NCI-H446 treated with DMSO at 0.1 percent for 48 hours (cell line): ENCODE data around the gene TPX2.

Experiments used
- DNase-seq: peaks from one replicate; lab custom pipeline; 2025; lab: John Stamatoyannopoulos, UW

TPX2 gene, protein sequence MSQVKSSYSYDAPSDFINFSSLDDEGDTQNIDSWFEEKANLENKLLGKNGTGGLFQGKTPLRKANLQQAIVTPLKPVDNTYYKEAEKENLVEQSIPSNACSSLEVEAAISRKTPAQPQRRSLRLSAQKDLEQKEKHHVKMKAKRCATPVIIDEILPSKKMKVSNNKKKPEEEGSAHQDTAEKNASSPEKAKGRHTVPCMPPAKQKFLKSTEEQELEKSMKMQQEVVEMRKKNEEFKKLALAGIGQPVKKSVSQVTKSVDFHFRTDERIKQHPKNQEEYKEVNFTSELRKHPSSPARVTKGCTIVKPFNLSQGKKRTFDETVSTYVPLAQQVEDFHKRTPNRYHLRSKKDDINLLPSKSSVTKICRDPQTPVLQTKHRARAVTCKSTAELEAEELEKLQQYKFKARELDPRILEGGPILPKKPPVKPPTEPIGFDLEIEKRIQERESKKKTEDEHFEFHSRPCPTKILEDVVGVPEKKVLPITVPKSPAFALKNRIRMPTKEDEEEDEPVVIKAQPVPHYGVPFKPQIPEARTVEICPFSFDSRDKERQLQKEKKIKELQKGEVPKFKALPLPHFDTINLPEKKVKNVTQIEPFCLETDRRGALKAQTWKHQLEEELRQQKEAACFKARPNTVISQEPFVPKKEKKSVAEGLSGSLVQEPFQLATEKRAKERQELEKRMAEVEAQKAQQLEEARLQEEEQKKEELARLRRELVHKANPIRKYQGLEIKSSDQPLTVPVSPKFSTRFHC

DNA sequence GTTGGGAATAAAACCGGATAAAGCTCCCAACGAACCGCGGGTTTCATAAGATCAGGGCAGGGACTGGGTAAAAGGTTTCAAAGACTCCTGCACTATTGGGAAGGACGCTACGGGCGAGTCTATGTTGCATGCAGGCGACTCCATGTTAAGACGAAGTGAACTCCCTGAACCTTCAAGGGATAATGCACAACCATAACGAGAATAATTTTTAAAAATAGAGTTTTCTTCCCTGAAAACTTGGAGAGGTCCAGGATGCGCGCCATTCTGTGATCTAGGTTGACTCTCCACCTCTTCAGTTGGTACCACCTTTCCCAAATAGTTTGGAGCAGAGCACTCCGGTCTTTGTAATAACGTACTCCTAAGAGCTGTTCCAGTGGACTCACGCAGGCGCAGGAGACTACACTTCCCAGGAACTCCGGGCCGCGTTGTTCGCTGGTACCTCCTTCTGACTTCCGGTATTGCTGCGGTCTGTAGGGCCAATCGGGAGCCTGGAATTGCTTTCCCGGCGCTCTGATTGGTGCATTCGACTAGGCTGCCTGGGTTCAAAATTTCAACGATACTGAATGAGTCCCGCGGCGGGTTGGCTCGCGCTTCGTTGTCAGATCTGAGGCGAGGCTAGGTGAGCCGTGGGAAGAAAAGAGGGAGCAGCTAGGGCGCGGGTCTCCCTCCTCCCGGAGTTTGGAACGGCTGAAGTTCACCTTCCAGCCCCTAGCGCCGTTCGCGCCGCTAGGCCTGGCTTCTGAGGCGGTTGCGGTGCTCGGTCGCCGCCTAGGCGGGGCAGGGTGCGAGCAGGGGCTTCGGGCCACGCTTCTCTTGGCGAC is at the start of gene TPX2:
TPX2 (plus strand) TSS at position 562 of the 821 bp plus-strand sequence. CDS start 18,187 bp downstream, outside the sequence.
- peak; percentile 96 for DNase-seq

DNA sequence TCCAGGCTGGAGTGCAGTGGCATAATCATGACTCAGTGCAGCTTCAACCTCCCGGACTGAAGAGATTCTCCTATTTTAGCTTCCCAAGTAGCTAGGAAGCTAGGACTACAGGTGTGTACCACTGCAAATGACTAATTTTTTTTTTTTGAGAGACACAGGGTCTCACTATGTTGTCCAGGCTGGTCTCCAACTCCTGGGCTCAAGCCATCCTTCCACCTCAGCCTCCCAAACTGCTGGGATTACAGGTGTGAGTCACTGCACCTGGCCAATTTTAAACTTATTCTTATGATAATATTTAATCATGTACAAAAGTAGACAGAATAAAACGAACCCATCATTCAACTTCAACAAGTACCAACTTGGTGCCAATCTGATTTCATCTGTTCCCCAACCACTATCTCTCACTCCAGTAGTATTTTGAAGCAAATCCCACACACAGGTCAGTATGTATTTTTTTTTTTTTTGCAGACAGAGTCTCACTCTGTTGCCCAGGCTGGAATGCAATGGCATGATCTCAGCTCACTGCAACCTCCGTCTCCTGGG is 48.9 kb upstream of the TPX2 start:
- DNase-seq: no peak

DNA sequence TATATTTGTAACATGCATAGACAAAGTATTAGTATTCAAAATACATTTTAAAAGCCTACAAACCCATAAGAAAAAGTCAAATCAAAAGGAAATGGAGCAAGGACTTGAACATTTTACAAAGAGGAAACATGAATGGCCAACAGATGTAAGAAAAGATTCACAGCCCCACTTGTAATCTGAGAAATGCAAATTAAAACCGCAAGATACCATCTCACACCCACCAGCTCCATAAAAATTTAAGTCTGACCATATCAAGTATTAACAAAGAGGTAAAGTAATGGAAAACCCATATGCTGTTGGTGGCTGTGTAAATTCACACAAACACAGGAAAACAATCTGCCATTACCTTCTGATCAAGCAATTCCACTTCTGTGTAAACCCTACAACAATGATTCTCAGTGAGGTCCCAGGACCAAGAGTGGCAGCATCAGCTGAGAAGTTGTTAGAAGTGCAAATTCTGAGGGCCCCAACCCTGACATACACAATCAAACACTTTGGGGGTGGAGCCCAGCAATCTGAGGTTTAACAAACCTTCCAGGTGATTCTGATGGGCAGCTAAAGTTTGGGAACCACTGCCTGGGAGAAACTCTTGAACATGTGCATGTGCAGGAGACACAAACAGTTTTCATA is 47.3 kb upstream of the TPX2 start:
- no peak for DNase-seq

DNA sequence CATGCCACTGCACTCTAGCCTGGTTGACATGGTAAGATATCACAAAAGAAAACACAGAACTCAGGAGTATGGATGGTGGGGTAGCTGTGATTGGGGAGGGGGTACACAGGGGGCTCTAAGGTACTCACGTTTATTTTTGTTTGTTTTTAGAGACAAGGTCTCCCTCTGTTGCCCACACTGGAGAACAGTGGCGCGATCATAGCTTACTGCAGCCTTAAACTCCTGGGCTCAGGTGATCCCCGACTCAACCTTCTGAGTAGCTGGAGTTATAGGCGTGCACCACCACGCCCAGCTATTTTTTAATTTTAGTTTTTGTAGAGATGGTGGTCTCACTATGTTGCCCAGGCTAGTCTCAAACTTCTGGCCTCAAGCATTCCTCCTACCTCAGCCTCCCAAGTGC is 45.7 kb upstream of the TPX2 start:
- DNase-seq: no peak

DNA sequence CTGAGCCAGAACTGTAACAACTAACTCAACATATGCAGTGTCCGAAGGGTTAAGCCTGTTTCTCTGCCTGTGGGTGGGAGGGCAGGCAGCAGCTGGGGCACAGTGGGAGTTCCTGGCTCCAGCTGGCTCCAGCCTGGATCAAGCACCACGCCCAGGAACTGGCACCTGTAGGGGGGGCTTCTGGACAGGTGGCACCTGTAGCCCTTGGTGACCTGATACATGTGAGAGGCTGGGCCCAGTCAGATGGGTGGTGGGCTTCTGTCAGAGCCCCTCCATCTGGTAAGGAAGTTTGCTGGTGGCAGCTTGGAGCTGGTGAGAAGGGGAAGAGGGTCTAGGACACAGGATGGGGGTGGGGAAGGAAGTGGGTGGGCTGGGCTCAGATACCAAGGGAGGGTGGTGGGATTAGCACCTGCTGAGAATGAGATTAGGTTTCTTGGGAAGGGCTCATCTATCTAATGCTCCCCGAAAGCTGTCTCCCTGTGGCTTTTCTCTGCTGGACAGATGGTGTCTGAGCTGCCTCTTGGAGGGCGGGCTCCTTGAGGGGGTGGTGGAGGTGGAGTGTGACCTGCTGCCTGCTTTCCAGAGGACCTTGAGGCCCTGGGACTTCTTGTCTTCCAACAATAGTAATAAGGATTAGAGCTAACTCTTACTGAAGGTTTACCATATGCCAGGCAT is 45.0 kb upstream of the TPX2 start:
- DNase-seq: peak; percentile 41

DNA sequence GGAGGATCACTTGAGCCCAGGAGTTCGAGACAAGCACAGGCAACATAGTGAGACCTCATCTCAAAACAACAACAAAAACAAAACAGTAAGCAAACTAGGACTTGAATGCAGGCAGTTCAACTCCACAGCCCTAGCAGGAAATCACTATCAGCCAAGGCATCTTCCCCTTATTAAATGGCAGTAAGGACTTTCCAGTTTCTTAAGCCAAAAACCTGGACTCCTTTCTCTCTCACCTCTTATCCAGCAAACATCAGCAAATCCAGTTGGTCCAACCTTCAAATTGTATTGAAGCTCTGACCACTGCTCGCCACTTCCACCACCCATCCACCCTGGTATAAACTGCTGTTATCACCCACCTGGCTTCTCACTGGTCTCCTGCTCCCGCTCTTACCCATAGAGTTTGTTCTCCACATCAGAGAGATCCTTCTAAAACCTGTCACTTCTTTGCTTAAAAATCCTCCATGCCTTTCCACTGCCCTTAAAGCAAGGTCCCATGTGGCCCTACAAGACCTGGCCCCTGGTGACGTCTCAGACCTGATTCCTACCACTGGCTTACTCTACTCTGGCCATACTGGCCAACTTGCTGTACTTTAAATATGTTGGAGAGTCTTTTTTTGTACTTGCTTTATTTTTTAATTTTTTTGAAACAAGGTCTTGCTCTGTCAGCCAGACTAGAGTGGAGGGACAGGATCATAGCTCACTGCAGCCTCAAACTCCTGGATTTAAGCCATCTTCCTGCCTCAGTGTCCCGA is 44.1 kb upstream of the TPX2 start:
- no peak for DNase-seq

DNA sequence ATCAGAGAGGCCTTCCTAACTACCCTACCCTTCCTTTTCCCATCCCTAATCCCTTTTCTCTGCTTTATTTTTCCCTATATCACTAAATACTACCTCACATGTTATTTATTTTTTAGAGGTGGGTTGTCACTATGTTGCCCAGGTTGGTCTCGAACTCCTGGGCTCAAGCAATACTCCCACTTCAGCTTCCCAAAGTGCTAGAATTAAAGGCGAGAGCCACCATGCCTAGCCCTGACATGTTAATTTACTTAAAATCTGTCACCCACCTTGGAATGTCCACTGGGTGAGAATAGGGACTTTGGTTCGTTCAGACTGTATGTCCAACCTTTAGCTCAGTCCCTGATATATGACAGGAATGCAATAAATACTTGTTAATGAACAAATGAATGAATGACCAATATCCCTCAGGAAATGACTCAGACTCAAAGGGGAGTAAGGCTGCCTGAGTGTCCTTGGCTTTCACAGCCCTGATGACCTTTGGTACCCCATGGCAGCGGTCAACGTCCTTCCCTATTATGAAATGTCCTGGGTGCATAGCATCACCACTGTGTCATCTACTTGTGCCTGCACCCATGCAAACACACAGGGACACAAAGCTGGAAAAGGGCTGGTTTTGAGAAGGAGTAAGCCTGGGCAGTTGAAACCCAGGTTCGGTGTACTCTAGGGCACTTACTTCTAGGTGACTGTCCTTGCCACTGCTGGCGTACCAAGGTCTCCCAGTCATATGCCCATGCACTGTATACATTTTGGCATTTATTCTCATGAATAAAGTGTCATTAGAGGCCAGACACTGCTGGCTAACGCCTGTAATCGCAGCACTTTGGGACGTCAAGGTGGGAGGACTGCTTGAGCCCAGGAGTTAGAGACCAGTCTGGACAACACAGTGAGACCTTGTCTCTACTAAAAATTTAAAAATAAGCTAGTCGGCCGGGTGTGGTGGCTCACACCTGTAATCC is 43.0 kb upstream of the TPX2 start:
- no peak for DNase-seq

DNA sequence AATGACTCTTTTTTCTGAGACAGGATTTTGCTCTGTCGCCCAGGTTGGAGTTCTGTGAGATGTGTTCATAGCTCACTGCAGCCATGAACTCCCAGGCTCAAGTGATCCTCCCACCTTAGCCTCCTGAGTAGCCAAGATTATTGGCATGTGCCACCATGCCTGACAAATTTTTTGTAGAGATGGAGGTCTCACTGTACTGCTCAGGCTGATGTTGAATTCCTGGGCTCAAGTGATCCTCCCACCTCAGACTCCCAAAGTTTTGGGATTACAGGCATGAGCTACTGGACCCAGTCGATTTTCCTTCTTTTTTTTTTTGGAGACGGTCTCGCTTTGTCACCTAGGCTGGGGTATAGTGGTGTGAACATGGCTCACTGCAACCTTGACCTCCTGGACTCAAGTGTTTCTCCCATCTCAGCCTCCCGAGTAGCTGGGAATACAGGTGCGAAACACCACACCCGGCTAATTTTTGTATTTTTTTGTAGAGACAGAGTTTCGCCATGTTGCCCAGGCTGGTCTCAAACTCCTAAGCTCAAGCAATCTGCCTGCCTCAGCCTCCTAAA is 40.8 kb upstream of the TPX2 start:
- no peak for DNase-seq

DNA sequence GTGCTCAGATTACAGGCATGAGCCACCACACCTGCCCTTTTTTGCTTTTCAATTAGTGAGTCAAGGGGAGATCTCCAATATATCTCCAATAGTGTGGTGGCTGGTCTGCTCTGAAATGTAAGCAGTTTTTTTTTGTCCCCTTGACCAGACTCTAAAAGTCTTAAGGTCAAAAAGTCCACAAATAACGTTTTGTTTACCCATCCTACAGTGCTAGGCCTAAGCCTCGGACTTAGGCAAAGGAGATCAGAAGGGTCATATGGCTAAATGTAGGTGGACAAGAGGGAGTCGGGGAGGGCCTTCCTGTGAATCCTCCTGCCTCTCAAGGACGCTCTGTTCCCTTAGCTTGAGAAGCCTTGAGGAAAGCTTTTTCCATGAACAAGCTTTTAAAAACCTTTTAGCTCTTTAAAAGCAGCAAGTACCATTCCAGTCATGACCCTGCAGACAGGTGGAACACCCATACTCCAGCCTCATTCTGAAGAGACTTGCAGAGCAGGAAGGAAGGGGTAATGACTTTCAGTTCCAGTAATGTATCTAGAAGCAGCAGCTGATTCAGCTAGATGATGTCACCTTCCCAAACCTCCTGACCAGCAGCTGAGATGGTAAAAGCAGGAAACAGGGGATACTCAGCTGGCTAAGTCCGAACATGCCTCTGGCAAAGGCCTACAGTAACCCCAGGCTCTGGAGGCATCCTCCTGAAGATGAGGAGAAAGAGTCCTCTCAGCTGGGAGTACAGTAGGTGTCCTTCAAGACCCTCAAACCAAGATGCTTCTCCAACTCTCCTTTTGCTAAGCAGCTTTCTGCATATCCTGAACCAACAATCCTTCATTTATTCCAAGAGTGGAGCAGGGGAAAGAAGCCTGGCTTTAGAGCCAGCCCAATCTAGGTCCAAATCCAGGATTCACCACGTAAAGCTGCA is 40.0 kb upstream of the TPX2 start:
- no peak for DNase-seq

DNA sequence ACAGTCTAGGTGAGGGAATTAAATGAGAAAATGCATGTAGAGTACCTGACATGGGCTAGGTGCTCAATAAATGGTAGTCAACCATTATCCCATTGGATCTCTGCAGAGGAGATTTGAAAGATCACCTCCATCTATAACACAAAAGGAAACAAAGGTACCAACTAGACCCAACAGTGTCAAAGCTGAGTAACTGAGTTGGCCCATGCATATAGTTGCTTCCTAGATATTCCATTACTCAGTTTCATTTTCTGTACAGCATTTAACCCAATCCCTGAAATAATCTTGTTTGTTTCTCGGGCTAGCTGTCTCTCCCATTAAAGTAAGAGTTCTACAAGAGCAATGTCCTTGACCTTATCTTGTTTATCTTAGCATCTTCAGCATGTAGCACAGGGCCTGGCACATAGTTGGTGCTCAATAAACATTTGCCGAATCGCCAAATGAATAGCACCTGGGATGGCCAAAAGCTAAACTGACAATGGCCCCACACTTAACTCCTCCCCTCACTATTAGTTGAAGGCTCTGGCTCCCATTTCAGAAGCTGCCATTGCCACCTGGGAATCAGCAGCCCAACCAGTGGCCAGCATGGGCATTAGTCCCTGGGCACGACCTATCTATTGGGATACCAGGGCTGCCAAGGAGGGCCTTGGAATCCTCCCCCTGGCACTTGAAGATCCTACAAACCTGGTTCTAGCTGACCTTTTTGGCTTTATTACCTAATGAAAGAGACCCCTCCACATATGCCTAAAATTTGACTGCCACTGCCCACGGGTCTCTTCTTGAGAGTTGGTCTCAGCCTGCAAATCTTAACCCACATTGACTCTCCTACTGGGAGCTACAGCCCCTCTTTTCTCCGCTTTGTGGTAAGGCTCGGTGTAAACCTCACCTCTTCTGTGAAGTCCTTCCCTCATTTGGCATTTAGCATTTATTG is 39.0 kb upstream of the TPX2 start:
- DNase-seq: no peak

DNA sequence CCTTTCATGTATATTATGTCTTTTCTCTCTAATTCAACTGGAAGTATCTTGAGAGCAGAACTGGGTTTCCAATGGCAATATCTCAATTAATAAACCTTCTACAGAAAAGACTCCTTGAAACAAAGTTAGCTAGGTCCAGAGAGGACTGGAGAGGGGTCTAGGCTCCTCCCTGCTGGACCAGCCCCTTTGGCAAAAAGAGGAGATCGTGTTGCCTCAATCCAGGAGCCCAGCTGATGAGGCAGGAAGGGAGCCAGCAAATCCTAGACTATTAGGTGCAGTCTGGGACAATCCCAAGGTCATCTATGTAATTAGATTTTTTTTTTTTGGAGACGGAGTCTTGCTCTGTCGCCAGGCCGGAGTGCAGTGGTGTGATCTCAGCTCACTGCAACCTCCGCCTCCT is 38.3 kb upstream of the TPX2 start:
- DNase-seq: no peak

DNA sequence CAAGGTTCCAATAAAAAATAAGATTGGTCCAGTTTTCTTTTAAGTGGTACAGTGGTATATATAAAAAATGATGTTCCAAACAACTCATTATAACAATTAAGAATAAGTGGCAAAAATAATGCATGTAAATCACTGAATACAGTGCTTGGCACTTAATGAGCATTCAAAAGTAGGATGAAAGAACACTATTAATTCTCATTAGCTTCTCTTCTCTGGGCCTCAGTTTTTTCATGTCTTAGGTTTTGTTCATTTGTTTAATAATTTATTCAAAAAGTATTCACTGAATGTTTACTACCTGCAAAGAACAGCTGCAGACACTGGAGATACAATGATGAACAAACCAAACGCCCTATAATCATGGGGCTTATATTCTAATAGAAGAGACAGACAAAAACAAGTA is 37.5 kb upstream of the TPX2 start:
- DNase-seq: no peak

DNA sequence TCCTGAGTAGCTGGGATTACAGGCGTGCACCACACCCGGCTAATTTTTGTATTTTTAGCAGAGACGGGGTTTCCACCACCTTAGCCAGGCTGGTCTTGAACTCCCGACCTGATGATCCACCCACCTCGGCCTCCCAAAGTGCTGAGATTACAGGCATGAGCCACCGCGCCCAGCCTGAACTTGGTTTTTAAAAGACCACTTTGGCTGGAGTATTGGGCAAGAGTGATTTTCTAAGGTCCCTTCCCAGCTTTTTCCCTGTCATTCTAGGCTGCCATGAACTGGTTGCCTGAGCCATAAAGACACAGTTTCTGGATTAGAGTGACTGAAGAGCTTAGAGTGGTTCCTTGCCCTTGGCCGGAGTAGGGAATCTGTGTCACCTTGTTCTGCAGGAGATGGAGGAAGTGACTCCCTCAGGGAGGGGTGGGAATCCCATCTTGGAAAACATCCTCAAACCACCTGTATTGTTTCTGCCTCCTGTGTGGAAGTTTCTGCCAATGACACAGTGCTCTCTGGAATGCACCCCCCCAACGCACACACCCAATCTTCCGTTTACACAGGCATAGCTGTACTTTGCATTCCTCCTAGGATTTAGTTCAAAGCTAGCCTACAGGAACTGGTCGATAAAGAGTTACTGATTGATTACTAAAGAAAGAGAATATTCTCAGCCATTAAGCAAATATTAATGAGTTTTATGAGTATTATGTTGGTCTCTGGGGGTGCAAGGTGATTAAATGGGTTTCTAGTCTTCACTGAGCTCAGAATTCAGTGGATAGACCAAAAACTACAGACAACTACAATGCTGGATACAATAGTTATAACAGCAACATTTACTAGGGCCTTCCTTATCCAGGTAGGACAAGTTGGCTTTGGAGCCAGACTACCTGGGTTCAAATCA is 34.6 kb upstream of the TPX2 start:
- no peak for DNase-seq

DNA sequence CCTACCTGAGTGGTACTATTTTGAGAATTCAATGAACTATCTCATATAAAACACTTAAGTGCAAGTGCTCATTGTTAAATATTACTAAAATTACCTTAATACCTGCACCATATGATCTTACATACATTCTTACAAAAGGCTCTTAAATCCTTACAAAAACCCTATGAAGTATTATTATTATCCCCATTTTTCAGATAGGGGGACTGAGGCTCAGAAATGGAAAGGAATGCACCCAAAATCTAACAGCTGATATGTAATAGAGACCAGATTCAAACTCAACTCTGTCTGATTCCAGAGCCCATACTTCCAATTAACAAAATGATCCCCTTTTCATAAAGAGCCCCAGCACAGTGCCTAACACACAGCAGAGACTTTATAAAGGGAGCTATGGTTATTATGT is 33.9 kb upstream of the TPX2 start:
- DNase-seq: no peak
